Tibial nerve (tissue), 4 donors: ENCODE data around the gene SOX2. TPM values are rescaled to one million over a fixed set of nuclear protein-coding genes. Genes with fewer than 3 reads are reported as not detected.

ENCODE experiments used
- DNase-seq, 2 donors: peaks; one replicate each; pipeline ENCODE4 v3.0.0-alpha.2; 2019; ENCODE audit warnings: low spot score in 2 of 2
- H3K27ac ChIP-seq, 4 donors: fragments of 200-600 bp; sonication (generic) in 3 of 4; one replicate each; pipeline ENCODE4 v1.5.1; 2017 to 2019; ENCODE audit warnings: mild to moderate bottlenecking in 1 of 4
- H3K27me3 ChIP-seq, 2 donors: fragments of 200-600 bp; sonication (generic) in 1 of 2; one replicate each; pipeline versions ENCODE4 v1.5.1 to v1.6.0; 2017 to 2019
- H3K36me3 ChIP-seq, 3 donors: fragments of 200-600 bp; sonication (generic); one replicate each; pipeline ENCODE4 v1.5.1; 2018 to 2019
- H3K4me1 ChIP-seq, 4 donors: fragments of 200-600 bp; sonication (generic) in 3 of 4; one replicate each; pipeline ENCODE4 v1.5.1; 2017 to 2019
- H3K4me3 ChIP-seq, 4 donors: fragments of 200-600 bp; sonication (generic) in 3 of 4; one replicate each; pipeline ENCODE4 v1.5.1; 2017 to 2019; ENCODE audit warnings: mild to moderate bottlenecking in 1 of 4, moderate library complexity in 1 of 4
- H3K9me3 ChIP-seq, 4 donors: fragments of 200-600 bp; sonication (generic) in 3 of 4; one replicate each; pipeline ENCODE4 v1.5.1; 2017 to 2019
- CTCF ChIP-seq, 5 experiments: fragments of 200-600 bp in 3 of 5; fragments of 450-650 bp in 2 of 5; sonication (generic) in 3 of 5; IDR thresholded peaks; one replicate each; pipeline ENCODE4 v1.5.1; 2016 to 2019; ENCODE audit warnings: antibody characterized with exemption in 5 of 5, mild to moderate bottlenecking in 3 of 5, moderate library complexity in 2 of 5
- EP300 ChIP-seq, 2 donors: sonication (generic); formaldehyde crosslinking; IDR thresholded peaks; one replicate each; pipeline ENCODE4 v1.6.1; 2017; ENCODE audit warnings: antibody characterized with exemption in 2 of 2, mild to moderate bottlenecking in 1 of 2
- POLR2A ChIP-seq, 2 donors: fragments of 450-650 bp; IDR thresholded peaks; one replicate each; pipeline ENCODE4 v1.6.1; 2017; ENCODE audit warnings: antibody characterized with exemption in 2 of 2, mild to moderate bottlenecking in 2 of 2, moderate library complexity in 2 of 2
- WGBS, 2 donors: methylation state at CpG; one replicate each; pipeline ENCODE4 v1.1.5; 2018; 5-methylcytosine and 5-hydroxymethylcytosine counted together
- total RNA-seq, 4 donors: library from RNA; depleted of rRNA; stranded (reverse); fragments of >200 nt; gene quantifications; one replicate each; pipeline ENCODE4 v1.1.0, GENCODE V29; 2016

Gene SOX2
- total RNA-seq, 4 donors from 2014 or later = 21.3 to 50.5 (median 34.3) TPM

DNA sequence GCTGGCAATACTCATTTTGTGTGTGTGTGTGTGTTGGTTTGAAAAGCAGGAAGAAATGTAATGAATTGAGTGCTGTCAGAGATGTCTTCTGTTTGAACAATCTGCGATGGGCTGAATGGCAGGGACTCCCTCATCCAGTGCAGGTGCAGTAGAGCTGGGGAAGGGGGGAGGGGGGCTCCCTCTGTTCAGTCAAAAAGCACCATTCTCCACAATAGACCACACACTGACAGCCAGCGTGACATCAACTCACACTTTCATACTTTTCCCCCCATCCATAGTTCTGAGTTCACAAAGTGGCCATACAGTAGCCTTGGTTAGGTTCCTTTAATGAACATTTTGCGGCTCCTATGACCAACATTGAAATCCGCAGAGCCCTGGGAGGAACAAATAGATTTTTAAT, 10.4 kb downstream of the SOX2 start:
- Histone ChIP-seq H3K27me3 (peaks cover 0 to 99% of the 10 kb centered on the region in 2 donors), H3K4me3 (no peak overlapping the region), H3K36me3 (no peaks in the 10 kb centered on the region), H3K27ac (peak overlapping the region in 2 of 4 donors; percentile 90 to 92), H3K4me1 (peaks cover 0 to 39% (median 2%) of the 10 kb centered on the region in 4 donors), H3K9me3 (no peaks in the 10 kb centered on the region)
- TF ChIP-seq POLR2A (IDR thresholded peaks at IDR 0.05) (no peak), EP300 (IDR thresholded peaks at IDR 0.05) (no peak), CTCF (IDR thresholded peaks at IDR 0.05) (no peak)
- DNase-seq = no peak
- 27 to 43% methylated on average over 4 of the region's 4 CpGs for WGBS, 2 donors

DNA sequence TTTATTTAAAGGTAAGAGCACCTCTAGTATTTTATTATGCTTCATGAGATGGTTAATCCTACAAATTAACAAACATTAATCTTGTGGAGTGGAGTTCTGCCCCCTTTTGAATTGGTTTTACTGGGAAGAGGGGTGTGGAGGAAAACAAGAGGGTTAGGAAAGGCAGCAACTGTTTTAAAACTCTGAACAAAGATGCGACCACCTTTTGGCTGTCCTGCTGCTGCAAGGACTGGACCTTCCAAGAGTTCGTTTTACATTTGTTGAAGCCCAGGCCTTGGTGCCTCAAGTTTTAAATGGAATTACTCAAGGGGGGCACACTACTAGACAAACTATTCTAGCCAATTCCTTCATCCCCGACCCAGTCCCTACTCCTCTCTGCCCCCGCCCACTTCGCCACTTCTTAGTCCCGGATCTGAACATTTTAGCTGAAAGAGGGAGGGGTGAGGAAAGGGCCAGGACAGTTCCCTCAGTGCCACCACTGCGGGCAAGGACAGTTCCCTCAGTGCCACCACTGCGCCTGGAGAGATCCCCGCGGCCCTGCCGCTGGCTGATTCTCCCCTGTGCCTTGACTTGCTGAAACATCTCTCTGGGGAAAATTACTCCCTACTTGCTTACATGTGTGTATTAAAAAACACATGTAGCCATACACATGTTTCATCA, 11.2 kb downstream of the SOX2 start:
- no peak for DNase-seq
- no peak overlapping the region for H3K4me3 ChIP-seq
- TF ChIP-seq EP300 (IDR thresholded peaks at IDR 0.05) = no peak
- TF ChIP-seq POLR2A (IDR thresholded peaks at IDR 0.05) = no peak
- TF ChIP-seq CTCF (IDR thresholded peaks at IDR 0.05) = no peak
- H3K36me3 ChIP-seq = no peaks in the 10 kb centered on the region
- WGBS, 2 donors = 34 to 38% methylated on average over 11 of the region's 11 CpGs
- peaks cover 0 to 45% (median 5%) of the 10 kb centered on the region in 4 donors for H3K4me1 ChIP-seq
- no peaks in the 10 kb centered on the region for H3K9me3 ChIP-seq
- peak overlapping the region in 2 of 4 donors; percentile 90 to 92 for H3K27ac ChIP-seq
- peaks cover 0 to 99% of the 10 kb centered on the region in 2 donors for H3K27me3 ChIP-seq

DNA sequence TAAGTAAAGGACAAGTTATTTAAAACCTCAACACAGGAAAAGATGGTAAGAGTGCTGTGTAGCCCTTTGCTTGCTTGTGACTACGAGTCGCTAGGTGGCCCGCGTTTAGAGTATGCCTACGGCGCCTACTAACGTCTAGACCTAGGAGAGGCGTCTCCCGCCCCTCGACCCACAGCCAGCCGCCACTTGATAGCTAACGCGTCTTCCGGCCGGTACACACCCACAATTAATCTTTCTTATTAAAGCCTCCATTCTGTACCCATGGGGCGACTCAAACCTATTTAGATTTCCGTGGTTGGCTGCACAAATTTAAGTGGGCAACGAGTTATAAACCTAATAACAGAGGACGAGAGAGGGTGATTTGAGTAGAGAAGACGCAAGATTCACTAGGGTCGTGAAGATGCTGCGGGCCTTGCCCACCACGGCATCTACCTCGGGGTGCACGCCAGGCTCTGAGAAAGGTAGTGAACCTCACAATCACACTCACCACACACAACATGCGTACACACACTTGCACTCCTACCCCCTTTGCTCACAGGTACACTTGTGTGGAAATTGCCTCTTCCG, 12.0 kb downstream of the SOX2 start:
- no peaks in the 10 kb centered on the region for H3K9me3 ChIP-seq
- no peak for TF ChIP-seq CTCF (IDR thresholded peaks at IDR 0.05)
- no peak for TF ChIP-seq EP300 (IDR thresholded peaks at IDR 0.05)
- TF ChIP-seq POLR2A (IDR thresholded peaks at IDR 0.05) = no peak
- peak overlapping the region in 2 of 4 donors; percentile 39 to 92 for H3K27ac ChIP-seq
- H3K27me3 ChIP-seq = peaks cover 0 to 99% of the 10 kb centered on the region in 2 donors
- H3K4me1 ChIP-seq = peaks cover 0 to 45% (median 5%) of the 10 kb centered on the region in 4 donors
- DNase-seq = no peak
- 40 to 55% methylated on average over 27 of the region's 27 CpGs for WGBS, 2 donors
- H3K4me3 ChIP-seq = no peak overlapping the region
- H3K36me3 ChIP-seq = no peaks in the 10 kb centered on the region

GRCh38 chr3:181724192-181724965, 12.7 kb downstream of the SOX2 start:
- DNase-seq = no peak
- H3K27me3 ChIP-seq = peaks cover 0 to 99% of the 10 kb centered on the region in 2 donors
- H3K9me3 ChIP-seq = no peaks in the 10 kb centered on the region
- no peaks in the 10 kb centered on the region for H3K36me3 ChIP-seq
- no peak overlapping the region for H3K4me3 ChIP-seq
- 34 to 46% methylated on average over 31 of the region's 31 CpGs for WGBS, 2 donors
- TF ChIP-seq CTCF (IDR thresholded peaks at IDR 0.05) (no peak), EP300 (IDR thresholded peaks at IDR 0.05) (no peak), POLR2A (IDR thresholded peaks at IDR 0.05) (no peak)
- H3K27ac ChIP-seq = peak overlapping the region in 2 of 4 donors; percentile 81 to 92
- peaks cover 0 to 43% (median 5%) of the 10 kb centered on the region in 4 donors for H3K4me1 ChIP-seq
